Prostate gland (tissue), 2 donors: ENCODE measurements around the gene DSE. TPM values are rescaled to one million over a fixed set of nuclear protein-coding genes. Genes with fewer than 3 reads are reported as not detected.

Experiments
- DNase-seq: peaks from one replicate; pipeline ENCODE4 v3.0.0-alpha.2; 2019; ENCODE audit warnings: low spot score
- H3K27ac ChIP-seq, 2 donors: fragments of 200-600 bp; sonication (generic); 2 replicates each; pipeline ENCODE4 v1.5.1; 2017 to 2019
- H3K27me3 ChIP-seq: fragments of 200-600 bp; sonication (generic); replicated peaks from 2 replicates; pipeline ENCODE4 v1.5.1; 2019; ENCODE audit not compliant: insufficient read depth
- H3K36me3 ChIP-seq, 2 donors: fragments of 200-600 bp; sonication (generic); 1 replicate in 1 of 2; 2 replicates in 1 of 2; pipeline versions ENCODE4 v1.5.1 to v1.8.1; 2017 to 2019
- H3K4me1 ChIP-seq: fragments of 200-600 bp; sonication (generic); replicated peaks from 2 replicates; pipeline ENCODE4 v1.5.1; 2019
- H3K4me3 ChIP-seq, 2 donors: fragments of 200-600 bp; sonication (generic); 2 replicates each; pipeline ENCODE4 v1.5.1; 2017 to 2019
- H3K9me3 ChIP-seq: fragments of 200-600 bp; sonication (generic); 2 replicates; pipeline ENCODE4 v1.5.1; 2017
- POLR2A ChIP-seq: fragments of 450-650 bp; IDR thresholded peaks from one replicate; pipeline ENCODE4 v1.6.1; 2016; ENCODE audit warnings: antibody characterized with exemption, mild to moderate bottlenecking
- POLR2AphosphoS5 ChIP-seq: sonication (generic); formaldehyde crosslinking; IDR thresholded peaks from one replicate; pipeline ENCODE4 v1.6.1; 2017; ENCODE audit warnings: antibody characterized with exemption
- WGBS: methylation state at CpG from one replicate; pipeline ENCODE4 v1.1.5; 2018; 5-methylcytosine and 5-hydroxymethylcytosine counted together
- intact Hi-C: fragments of 100-400 bp; cut with DNase I; formaldehyde crosslinking; loops from one replicate; pipeline ENCODE4 v1.14.2; 2022
- total RNA-seq, 2 donors: library from RNA; depleted of rRNA; stranded (reverse); fragments of >200 nt; gene quantifications; one replicate each; pipeline ENCODE4 v1.1.0, GENCODE V29; 2016
- TF ChIP-seq, protein P1 (sequence below), 4 experiments: fragments of 200-600 bp in 2 of 4; fragments of 450-650 bp in 2 of 4; sonication (generic) in 2 of 4; IDR thresholded peaks; 1 replicate in 3 of 4; 2 replicates in 1 of 4; pipeline ENCODE4 v1.5.1; 2016 to 2019; ENCODE audit warnings: antibody characterized with exemption in 4 of 4, mild to moderate bottlenecking in 2 of 4, moderate library complexity in 2 of 4

DSE gene
- total RNA-seq, 2 donors from 2014 or later, result 15.8 to 36.5 TPM

DNA sequence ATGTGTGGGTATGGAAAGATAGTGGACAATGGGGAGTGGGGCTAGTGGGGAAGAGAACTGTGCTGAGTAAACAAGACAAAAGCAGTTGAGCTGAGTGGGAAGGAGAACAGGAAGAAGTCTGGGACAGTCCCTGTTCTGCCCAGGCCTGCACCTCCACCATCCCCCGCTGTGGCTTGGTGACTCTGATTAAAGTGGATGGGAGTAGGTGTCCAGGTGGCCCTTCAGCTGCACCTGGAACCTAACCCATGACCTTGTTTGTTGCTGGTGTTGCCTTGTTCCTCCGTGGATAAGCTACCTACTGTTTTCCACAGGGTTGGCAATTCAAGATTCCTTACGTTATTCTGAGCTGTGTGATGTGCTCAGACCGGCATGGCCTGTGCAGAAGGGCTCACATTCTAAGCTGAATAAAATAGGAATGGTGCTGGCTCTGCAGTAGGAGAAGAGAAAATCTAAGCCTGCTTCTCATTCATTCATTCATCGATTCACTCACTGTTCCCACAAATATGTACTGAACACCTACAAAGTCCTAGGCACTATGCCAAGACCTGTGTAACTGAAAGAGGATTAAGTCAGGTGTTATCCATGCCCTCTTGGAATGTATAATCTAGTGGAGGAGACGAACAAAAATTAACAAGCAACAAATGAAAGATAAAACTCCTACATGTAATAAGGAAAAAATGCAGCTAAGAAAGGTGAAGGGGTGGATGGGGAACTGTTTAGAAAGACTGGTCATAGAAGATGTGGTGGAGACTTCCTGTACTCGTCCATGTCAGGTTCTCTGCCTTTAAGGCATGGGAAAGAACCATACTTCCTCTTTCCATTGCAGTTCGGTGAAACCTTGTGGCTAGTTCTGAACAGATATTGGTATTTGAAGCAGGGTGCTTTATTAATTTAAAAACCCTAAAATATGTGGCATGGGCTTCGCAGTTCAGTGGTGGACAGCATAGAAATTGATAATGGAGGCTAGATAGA, 80.3 kb downstream of the DSE start:
- no peak for DNase-seq
- no peak overlapping the region for H3K27ac ChIP-seq

DNA sequence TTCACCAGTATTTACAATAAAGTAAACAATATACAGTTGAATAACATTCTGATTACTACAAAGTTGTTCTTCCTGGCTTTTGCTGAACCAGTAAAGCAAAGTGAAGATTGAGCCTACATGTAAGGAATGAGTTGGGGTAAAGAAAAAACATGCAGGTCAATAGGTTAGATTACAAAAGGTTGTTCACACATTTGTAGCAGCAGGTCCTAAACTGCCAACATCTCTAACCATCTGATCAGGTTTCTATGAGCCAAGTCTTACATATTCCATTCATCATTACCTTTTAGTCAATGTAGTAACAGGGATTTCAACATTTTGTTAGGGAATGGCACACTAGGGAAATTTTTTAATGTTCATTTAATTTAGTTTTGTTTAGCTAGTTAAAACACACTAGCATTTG, 81.2 kb downstream of the DSE start:
- H3K27ac ChIP-seq, result no peak overlapping the region
- H3K36me3 ChIP-seq, result no peaks in the 10 kb centered on the region
- no peaks in the 10 kb centered on the region for H3K4me1 ChIP-seq
- H3K27me3 ChIP-seq, result no peaks in the 10 kb centered on the region
- TF ChIP-seq, protein P1, sequence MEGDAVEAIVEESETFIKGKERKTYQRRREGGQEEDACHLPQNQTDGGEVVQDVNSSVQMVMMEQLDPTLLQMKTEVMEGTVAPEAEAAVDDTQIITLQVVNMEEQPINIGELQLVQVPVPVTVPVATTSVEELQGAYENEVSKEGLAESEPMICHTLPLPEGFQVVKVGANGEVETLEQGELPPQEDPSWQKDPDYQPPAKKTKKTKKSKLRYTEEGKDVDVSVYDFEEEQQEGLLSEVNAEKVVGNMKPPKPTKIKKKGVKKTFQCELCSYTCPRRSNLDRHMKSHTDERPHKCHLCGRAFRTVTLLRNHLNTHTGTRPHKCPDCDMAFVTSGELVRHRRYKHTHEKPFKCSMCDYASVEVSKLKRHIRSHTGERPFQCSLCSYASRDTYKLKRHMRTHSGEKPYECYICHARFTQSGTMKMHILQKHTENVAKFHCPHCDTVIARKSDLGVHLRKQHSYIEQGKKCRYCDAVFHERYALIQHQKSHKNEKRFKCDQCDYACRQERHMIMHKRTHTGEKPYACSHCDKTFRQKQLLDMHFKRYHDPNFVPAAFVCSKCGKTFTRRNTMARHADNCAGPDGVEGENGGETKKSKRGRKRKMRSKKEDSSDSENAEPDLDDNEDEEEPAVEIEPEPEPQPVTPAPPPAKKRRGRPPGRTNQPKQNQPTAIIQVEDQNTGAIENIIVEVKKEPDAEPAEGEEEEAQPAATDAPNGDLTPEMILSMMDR (IDR thresholded peaks at IDR 0.05), result no peak
- TF ChIP-seq POLR2AphosphoS5, result no peak
- no peak for TF ChIP-seq POLR2A
- DNase-seq, result no peak
- no peaks in the 10 kb centered on the region for H3K9me3 ChIP-seq
- intact Hi-C loops, result no loop called here
- H3K4me3 ChIP-seq, result no peak overlapping the region

More for the DNA sequence above, 80.3 kb downstream of the DSE start:
- intact Hi-C loops, result no loop called here
- WGBS, result 67% methylated on average over 9 of the region's 9 CpGs
- TF ChIP-seq POLR2A (no peak), POLR2AphosphoS5 (no peak)
- TF ChIP-seq, protein P1 (IDR thresholded peaks at IDR 0.05), result no peak
- H3K36me3 ChIP-seq, result no peaks in the 10 kb centered on the region
- no peaks in the 10 kb centered on the region for H3K9me3 ChIP-seq
- H3K4me1 ChIP-seq, result no peaks in the 10 kb centered on the region
- no peak overlapping the region for H3K4me3 ChIP-seq
- no peaks in the 10 kb centered on the region for H3K27me3 ChIP-seq

DNA sequence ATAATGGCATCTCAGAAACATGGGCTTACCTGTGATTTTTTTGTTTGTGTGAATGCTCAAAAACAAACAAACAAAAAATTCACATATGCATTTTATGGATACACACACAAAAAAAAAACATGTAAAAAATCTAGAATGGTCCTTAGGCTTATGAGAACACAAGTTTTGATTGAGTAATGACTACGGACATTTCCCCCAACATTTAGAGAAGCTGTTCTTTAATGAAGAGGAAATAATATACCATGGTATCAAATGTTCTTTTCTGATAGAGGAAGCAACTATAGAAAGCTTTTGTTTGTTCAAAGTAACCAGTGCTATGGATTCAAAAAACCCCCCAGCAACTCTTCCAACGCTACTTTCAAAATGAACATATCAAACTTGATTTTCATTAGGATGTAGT, 81.8 kb downstream of the DSE start:
- no peak for DNase-seq
- no peaks in the 10 kb centered on the region for H3K36me3 ChIP-seq
- 88% methylated on average over 2 of the region's 2 CpGs for WGBS
- no peak overlapping the region for H3K4me3 ChIP-seq
- no peaks in the 10 kb centered on the region for H3K4me1 ChIP-seq
- no peaks in the 10 kb centered on the region for H3K27me3 ChIP-seq
- no peaks in the 10 kb centered on the region for H3K9me3 ChIP-seq
- no peak overlapping the region for H3K27ac ChIP-seq
- no peak for TF ChIP-seq POLR2AphosphoS5
- TF ChIP-seq, protein P1 (IDR thresholded peaks at IDR 0.05), result no peak
- TF ChIP-seq POLR2A, result no peak
- intact Hi-C loops, result no loop called here

DNA sequence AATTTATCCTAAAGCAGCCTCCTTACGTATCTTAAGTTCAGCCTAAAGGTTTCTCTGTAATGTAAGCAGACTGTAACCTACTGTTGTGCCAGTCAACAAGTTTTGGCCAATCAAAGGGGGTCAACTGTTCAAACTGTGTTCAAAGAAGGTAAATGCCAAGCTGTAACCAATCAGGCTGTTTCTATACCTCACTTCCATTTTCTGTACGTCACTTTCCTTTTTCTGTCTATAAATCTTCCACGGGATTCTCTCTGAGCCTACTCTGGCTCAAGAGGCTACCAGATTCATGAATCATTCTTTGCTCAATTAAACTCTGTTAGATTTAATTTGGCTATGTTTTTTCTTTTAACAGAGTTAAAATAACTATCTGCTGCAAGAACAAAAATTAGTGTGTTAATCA, 85.4 kb downstream of the DSE start:
- WGBS, result 89% methylated on average over 3 of the region's 3 CpGs
- no peak overlapping the region for H3K4me3 ChIP-seq
- no peaks in the 10 kb centered on the region for H3K4me1 ChIP-seq
- no peaks in the 10 kb centered on the region for H3K36me3 ChIP-seq
- intact Hi-C loops, result no loop called here
- H3K27me3 ChIP-seq, result no peaks in the 10 kb centered on the region
- H3K27ac ChIP-seq, result no peak overlapping the region
- H3K9me3 ChIP-seq, result no peaks in the 10 kb centered on the region
- TF ChIP-seq POLR2AphosphoS5, result no peak
- TF ChIP-seq, protein P1 (IDR thresholded peaks at IDR 0.05), result no peak
- no peak for TF ChIP-seq POLR2A
- DNase-seq, result no peak

DNA sequence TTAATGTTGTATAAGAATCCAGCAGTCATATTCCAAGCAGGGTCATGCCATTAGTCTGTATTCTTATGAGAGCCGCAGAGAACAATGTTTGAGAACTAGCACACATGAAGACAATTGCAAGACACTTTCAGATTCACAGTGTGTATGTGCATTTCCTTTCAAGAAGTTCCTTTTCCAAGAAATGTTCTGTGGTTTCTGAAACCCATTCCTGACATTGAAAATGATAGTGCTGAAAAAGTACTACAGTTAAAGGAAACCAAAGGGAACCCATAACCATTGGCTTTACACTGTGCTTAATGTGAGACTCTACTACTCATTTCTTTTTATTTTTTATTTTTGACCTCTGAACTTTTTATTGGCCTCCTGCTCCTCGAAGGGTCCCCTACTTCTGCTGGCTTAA, 86.2 kb downstream of the DSE start:
- no peaks in the 10 kb centered on the region for H3K27me3 ChIP-seq
- no peaks in the 10 kb centered on the region for H3K4me1 ChIP-seq
- no peaks in the 10 kb centered on the region for H3K36me3 ChIP-seq
- no peak overlapping the region for H3K27ac ChIP-seq
- DNase-seq, result no peak
- no peak overlapping the region for H3K4me3 ChIP-seq
- H3K9me3 ChIP-seq, result no peaks in the 10 kb centered on the region
- TF ChIP-seq, protein P1 (IDR thresholded peaks at IDR 0.05), result no peak
- TF ChIP-seq POLR2A, result no peak
- no peak for TF ChIP-seq POLR2AphosphoS5
- WGBS, result 77% methylated on average over 2 of the region's 2 CpGs
- intact Hi-C loops, result no loop called here
